IMR-90 (cell line): ENCODE results near the gene CTSF. TPM values are rescaled to one million over a fixed set of nuclear protein-coding genes. Genes with fewer than 3 reads are reported as not detected.

ENCODE experiments used
- ATAC-seq: fragments of 200-7000 bp; cut with Tn5 transposase; 2 replicates; pipeline ENCODE4 v1.9.1; 2020; ENCODE audit warnings: low read depth, mild to moderate bottlenecking, moderate library complexity
- BruUV-seq: library from RNA; stranded (reverse); fragments of 400-500 nt; replicated peaks from 2 replicates; lab custom pipeline; 2021; lab: Mats Ljungman, UMichigan
- CTCF ChIA-PET: fragments of 300-600 bp; formaldehyde crosslinking; extraction: SDS; loops from one replicate; lab custom pipeline; 2021; ENCODE audit warnings: antibody characterized with exemption; lab: Yijun Ruan, JAX
- POLR2A ChIA-PET: fragments of 300-600 bp; sonication (Branson Sonifier 250); formaldehyde crosslinking; loops from one replicate; lab custom pipeline; 2022; ENCODE audit warnings: antibody characterized with exemption; ENCODE audit not compliant: unreplicated experiment; lab: Charles Lee
- DNase-seq: peaks from one replicate; pipeline ENCODE4 v3.0.0; 2013
- H2AFZ ChIP-seq: replicated peaks from 2 replicates; pipeline ENCODE3; 2013; ENCODE audit warnings: low read length, mild to moderate bottlenecking; ENCODE audit not compliant: poor library complexity
- H2AK5ac ChIP-seq: 2 replicates; pipeline ENCODE4 v1.6.1; 2013; ENCODE audit warnings: low read depth, low read length, inconsistent platforms
- H2AK9ac ChIP-seq: replicated peaks from 2 replicates; pipeline ENCODE3; 2013; ENCODE audit warnings: mild to moderate bottlenecking, low read depth, low read length, moderate library complexity; ENCODE audit not compliant: poor library complexity
- H2BK120ac ChIP-seq: 2 replicates; pipeline ENCODE4 v1.6.1; 2013; ENCODE audit warnings: low read depth, low read length, inconsistent platforms
- H2BK15ac ChIP-seq: 3 replicates; pipeline ENCODE4 v1.6.1; 2013; ENCODE audit warnings: low read depth, low read length, inconsistent platforms
- H2BK20ac ChIP-seq: 2 replicates; pipeline ENCODE4 v1.6.1; 2013; ENCODE audit warnings: low read depth, mild to moderate bottlenecking, inconsistent platforms, low read length, moderate library complexity
- H2BK5ac ChIP-seq: 2 replicates; pipeline ENCODE4 v1.6.1; 2013; ENCODE audit warnings: mild to moderate bottlenecking, low read depth, low read length, inconsistent platforms; ENCODE audit not compliant: poor library complexity, severe bottlenecking
- H3K14ac ChIP-seq: replicated peaks from 2 replicates; pipeline ENCODE4 v1.6.1; 2013; ENCODE audit warnings: low read depth, low read length, inconsistent platforms
- H3K18ac ChIP-seq: 2 replicates; pipeline ENCODE4 v1.6.1; 2013; ENCODE audit warnings: low read depth, low read length, control low read depth
- H3K23ac ChIP-seq: 2 replicates; pipeline ENCODE4 v1.6.1; 2013; ENCODE audit warnings: low read depth, low read length, inconsistent platforms
- H3K27ac ChIP-seq: 2 replicates; pipeline ENCODE4 v1.5.1; 2013; ENCODE audit warnings: mild to moderate bottlenecking, control low read depth, low read length; ENCODE audit not compliant: insufficient read depth
- H3K27me3 ChIP-seq: 2 replicates; pipeline ENCODE4 v1.6.1; 2013; ENCODE audit warnings: low read length; ENCODE audit not compliant: control insufficient read depth, insufficient read depth
- H3K36me3 ChIP-seq: 2 replicates; pipeline ENCODE4 v1.6.1; 2013; ENCODE audit warnings: low read length, mixed read lengths; ENCODE audit not compliant: control insufficient read depth, insufficient read depth
- H3K4ac ChIP-seq: 2 replicates; pipeline ENCODE4 v1.6.1; 2013; ENCODE audit warnings: low read depth, low read length, inconsistent platforms
- H3K4me1 ChIP-seq: 2 replicates; pipeline ENCODE4 v1.6.1; 2013; ENCODE audit warnings: low read length, mixed read lengths; ENCODE audit not compliant: control insufficient read depth, insufficient read depth
- H3K4me2 ChIP-seq: 2 replicates; pipeline ENCODE4 v1.6.1; 2013; ENCODE audit warnings: low read depth, mild to moderate bottlenecking, control low read depth, low read length, moderate library complexity
- H3K4me3 ChIP-seq: 2 replicates; pipeline ENCODE4 v1.5.1; 2013; ENCODE audit warnings: low read depth, mild to moderate bottlenecking, control low read depth, low read length, moderate library complexity; ENCODE audit not compliant: insufficient read depth
- H3K56ac ChIP-seq: 2 replicates; pipeline ENCODE4 v1.6.1; 2013; ENCODE audit warnings: low read length, inconsistent platforms; ENCODE audit not compliant: insufficient read depth; ENCODE audit errors: extremely low read depth
- H3K79me1 ChIP-seq, 2 experiments: 2 replicates each; pipeline ENCODE4 v1.6.1; 2013; ENCODE audit warnings: low read length in 2 of 2, inconsistent platforms in 1 of 2, low read depth in 1 of 2
- H3K9ac ChIP-seq: 2 replicates; pipeline ENCODE4 v1.6.1; 2013; ENCODE audit warnings: low read depth, low read length, control low read depth
- H3K9me1 ChIP-seq: 2 replicates; pipeline ENCODE4 v1.6.1; 2013; ENCODE audit warnings: low read length, inconsistent platforms; ENCODE audit not compliant: insufficient read depth
- H3K9me3 ChIP-seq: 2 replicates; pipeline ENCODE4 v1.6.1; 2013; ENCODE audit warnings: low read length; ENCODE audit not compliant: control insufficient read depth, insufficient read depth
- H4K20me1 ChIP-seq: 2 replicates; pipeline ENCODE4 v1.6.1; 2013; ENCODE audit warnings: low read length, inconsistent platforms; ENCODE audit not compliant: insufficient read depth
- H4K5ac ChIP-seq: 2 replicates; pipeline ENCODE4 v1.6.1; 2013; ENCODE audit warnings: mild to moderate bottlenecking, low read depth, low read length, control low read depth
- H4K8ac ChIP-seq, 2 experiments: 2 replicates each; pipeline ENCODE4 v1.6.1; 2013; ENCODE audit warnings: low read depth in 2 of 2, low read length in 2 of 2, control low read depth in 1 of 2, inconsistent platforms in 1 of 2
- H4K91ac ChIP-seq: 2 replicates; pipeline ENCODE4 v1.6.1; 2013; ENCODE audit warnings: low read depth, low read length, inconsistent platforms; ENCODE audit not compliant: insufficient read depth
- BHLHE40 ChIP-seq: fragments of 150-350 bp; IDR thresholded peaks from 2 replicates; pipeline ENCODE4 v1.6.1; 2016; ENCODE audit warnings: mild to moderate bottlenecking, low read depth, low read length
- CEBPB ChIP-seq: IDR thresholded peaks from 2 replicates; pipeline ENCODE4 v1.6.1; 2012; ENCODE audit warnings: low read depth, low read length, improper control_type of control experiment
- FOS ChIP-seq: fragments of 150-350 bp; IDR thresholded peaks from 2 replicates; pipeline ENCODE4 v1.6.1; 2016; ENCODE audit warnings: low read depth, low read length
- MAFK ChIP-seq: IDR thresholded peaks from 2 replicates; pipeline ENCODE4 v1.6.1; 2012; ENCODE audit warnings: low read depth, low read length, improper control_type of control experiment
- MAZ ChIP-seq: IDR thresholded peaks from 2 replicates; pipeline ENCODE4 v1.6.1; 2012; ENCODE audit warnings: low read depth, mild to moderate bottlenecking, low read length, improper control_type of control experiment, moderate library complexity, borderline replicate concordance
- MXI1 ChIP-seq: IDR thresholded peaks from 2 replicates; pipeline ENCODE4 v1.6.1; 2012; ENCODE audit warnings: low read depth, mild to moderate bottlenecking, low read length, moderate library complexity, borderline replicate concordance
- NFE2L2 ChIP-seq: fragments of 150-350 bp; IDR thresholded peaks from 2 replicates; pipeline ENCODE4 v1.6.1; 2016; ENCODE audit warnings: low read depth, mild to moderate bottlenecking, low read length
- POLR2A ChIP-seq: IDR thresholded peaks from 2 replicates; pipeline ENCODE4 v1.6.1; 2012; ENCODE audit warnings: mild to moderate bottlenecking, low read depth, low read length
- RCOR1 ChIP-seq: IDR thresholded peaks from 2 replicates; pipeline ENCODE4 v1.6.1; 2012; ENCODE audit warnings: mild to moderate bottlenecking, low read length, improper control_type of control experiment; ENCODE audit not compliant: insufficient replicate concordance
- RFX5 ChIP-seq: IDR thresholded peaks from 2 replicates; pipeline ENCODE4 v1.8.0; 2012; ENCODE audit warnings: low read depth, mild to moderate bottlenecking, low read length, moderate library complexity
- SMC3 ChIP-seq: fragments of 150-350 bp; IDR thresholded peaks from 2 replicates; pipeline ENCODE4 v1.6.1; 2016; ENCODE audit warnings: low read depth, mild to moderate bottlenecking, antibody characterized with exemption, low read length, moderate library complexity
- WGBS, 2 experiments: methylation state at CpG; one replicate each; pipeline versions ENCODE4 v1.1.5 to v1.1.7; 2013; ENCODE audit warnings: missing lambda C conversion rate in 2 of 2; ENCODE audit not compliant: insufficient read length in 1 of 2; ENCODE audit errors: extremely low coverage in 2 of 2; 5-methylcytosine and 5-hydroxymethylcytosine counted together
- dilution Hi-C: fragments of 300-500 bp; cut with HindIII; formaldehyde crosslinking; loops from one replicate; pipeline ENCODE4 v1.14.3; 2018; ENCODE audit warnings: low sequenced_read_pairs; ENCODE audit not compliant: unreplicated experiment
- in situ Hi-C: fragments of 300-500 bp; cut with MboI; formaldehyde crosslinking; loops from 3 replicates; pipeline ENCODE4 v1.14.3; 2019; ENCODE audit warnings: low sequenced_read_pairs, inconsistent platforms, mixed read lengths
- intact Hi-C: fragments of 100-400 bp; cut with micrococcal nuclease; formaldehyde crosslinking; loops from 2 replicates; pipeline ENCODE4 v1.10.0; 2022
- polyA plus RNA-seq, 3 experiments: library from polyadenylated mRNA; depleted of rRNA; stranded (reverse); fragments of >200 nt; gene quantifications; 2 replicates each; pipeline ENCODE4 v1.2.3, GENCODE V29; 2012; ENCODE audit warnings: low replicate concordance in 1 of 3
- total RNA-seq: library from RNA; depleted of rRNA; stranded (reverse); fragments of >200 nt; gene quantifications from 2 replicates; pipeline ENCODE4 v1.2.3, GENCODE V29; 2012
- TF ChIP-seq, protein P1 (sequence below): fragments of 150-350 bp; IDR thresholded peaks from 2 replicates; pipeline ENCODE4 v1.6.1; 2016; ENCODE audit warnings: low read depth, mild to moderate bottlenecking, low read length, moderate library complexity, borderline replicate concordance

The CTSF gene
- total and polyA plus RNA-seq, 2 of the 4 experiments (the other 2 are of a cell fraction) = 4.1 to 16.0 TPM

DNA sequence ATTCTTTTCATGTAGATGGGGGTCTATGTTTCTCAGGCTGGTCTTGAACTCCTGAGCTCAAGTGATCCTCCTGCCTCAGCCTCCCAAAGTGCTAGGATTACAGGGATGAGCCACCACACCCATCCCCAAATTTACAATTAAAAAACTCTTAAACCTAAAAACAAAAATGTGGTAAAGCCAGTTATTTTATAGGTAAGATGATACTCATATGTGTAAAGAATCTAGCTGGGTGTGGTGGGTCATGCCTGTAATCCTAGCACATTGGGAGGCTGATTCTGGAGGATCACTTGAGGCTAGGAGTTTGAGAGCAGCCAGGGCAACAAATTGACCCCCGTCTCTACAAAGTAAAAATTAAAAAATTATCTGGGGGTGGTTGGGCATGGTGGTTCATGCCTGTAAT lies 44.1 kb upstream of the CTSF start:
- no peak overlapping the region for H2BK15ac ChIP-seq
- CTCF ChIA-PET = no interaction called here
- no peak overlapping the region for H3K4me3 ChIP-seq
- no peak overlapping the region for H3K9ac ChIP-seq
- H3K56ac ChIP-seq = no peak overlapping the region
- no peak overlapping the region for H4K91ac ChIP-seq
- no peak overlapping the region for H2BK120ac ChIP-seq
- dilution Hi-C loops (no loop called here), in situ Hi-C loops (no loop called here), intact Hi-C loops (no loop called here)
- H3K79me1 ChIP-seq = peaks cover 5 to 22% of the 10 kb centered on the region in 2 experiments; a peak in 3 of 4 replicates
- no peak overlapping the region for H2BK20ac ChIP-seq
- no peak overlapping the region for H2AK9ac ChIP-seq
- H4K20me1 ChIP-seq = peaks cover 12% of the 10 kb centered on the region
- H3K9me1 ChIP-seq = no peaks in the 10 kb centered on the region
- H3K4me2 ChIP-seq = no peak overlapping the region
- no CpG with 5 or more reads among the region's 1 CpG for WGBS, 2 experiments
- H4K8ac ChIP-seq = no peak overlapping the region
- H3K4me1 ChIP-seq = no peaks in the 10 kb centered on the region
- H3K36me3 ChIP-seq = no peaks in the 10 kb centered on the region
- H3K4ac ChIP-seq = no peak overlapping the region
- no peaks in the 10 kb centered on the region for H3K27me3 ChIP-seq
- DNase-seq = no peak
- H2AFZ ChIP-seq = no peak overlapping the region
- no TSS peak for BruUV-seq
- no peak overlapping the region for H2BK5ac ChIP-seq
- H3K14ac ChIP-seq = no peak overlapping the region
- no peak overlapping the region for H2AK5ac ChIP-seq
- no peak overlapping the region for H4K5ac ChIP-seq
- no peak for ATAC-seq
- no peak overlapping the region for H3K27ac ChIP-seq
- H3K9me3 ChIP-seq = no peaks in the 10 kb centered on the region
- POLR2A ChIA-PET = no interaction called here
- no peak for TF ChIP-seq RFX5
- no peak for TF ChIP-seq CEBPB
- no peak for TF ChIP-seq SMC3
- TF ChIP-seq BHLHE40 = no peak
- no peak for TF ChIP-seq MAZ
- TF ChIP-seq MAFK = no peak
- TF ChIP-seq POLR2A = no peak
- TF ChIP-seq, protein P1, sequence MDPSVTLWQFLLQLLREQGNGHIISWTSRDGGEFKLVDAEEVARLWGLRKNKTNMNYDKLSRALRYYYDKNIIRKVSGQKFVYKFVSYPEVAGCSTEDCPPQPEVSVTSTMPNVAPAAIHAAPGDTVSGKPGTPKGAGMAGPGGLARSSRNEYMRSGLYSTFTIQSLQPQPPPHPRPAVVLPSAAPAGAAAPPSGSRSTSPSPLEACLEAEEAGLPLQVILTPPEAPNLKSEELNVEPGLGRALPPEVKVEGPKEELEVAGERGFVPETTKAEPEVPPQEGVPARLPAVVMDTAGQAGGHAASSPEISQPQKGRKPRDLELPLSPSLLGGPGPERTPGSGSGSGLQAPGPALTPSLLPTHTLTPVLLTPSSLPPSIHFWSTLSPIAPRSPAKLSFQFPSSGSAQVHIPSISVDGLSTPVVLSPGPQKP = no peak
- TF ChIP-seq RCOR1 = no peak
- no peak for TF ChIP-seq MXI1
- no peak for TF ChIP-seq FOS
- no peak for TF ChIP-seq NFE2L2
- no peak overlapping the region for H3K18ac ChIP-seq
- no peak overlapping the region for H3K23ac ChIP-seq
